OCI-LY7 (cell line): ENCODE results near the gene MRPS10.

ENCODE experiments used
- CTCF ChIP-seq: fragments of 200-600 bp; sonication (generic); conservative IDR thresholded peaks from 2 replicates; pipeline ENCODE4 v1.5.1; 2014; ENCODE audit warnings: mild to moderate bottlenecking, antibody characterized with exemption, low read length, moderate library complexity, mixed read lengths
- EZH2phosphoT487 ChIP-seq: fragments of 200-600 bp; sonication (generic); IDR thresholded peaks from 2 replicates; pipeline ENCODE4 v1.6.1; 2018; ENCODE audit warnings: low read depth, borderline replicate concordance, mild to moderate bottlenecking, mixed run types, antibody characterized with exemption, low read length, moderate library complexity, mixed read lengths

- TF ChIP-seq CTCF (peak; percentile 75), EZH2phosphoT487 (no peak)
Observed at GRCh38 chr6:42230345-42231321, 13.0 kb upstream of the MRPS10 start.
